SJSA1 (cell line): ENCODE results near the gene CLEC16A. TPM values are rescaled to one million over a fixed set of nuclear protein-coding genes. Genes with fewer than 3 reads are reported as not detected.
A peak's percentile ranks its signal among the peaks of the same experiment; 100 is the strongest.
"Not testable (repeated sequence)": the region's sequence is repeated elsewhere in the genome, so short reads cannot be mapped to it uniquely, and the experiment has no call there.

Experiments
- DNase-seq, 2 experiments: peaks; one replicate each; pipeline ENCODE4 v3.0.0-alpha.2; 2015 to 2020; ENCODE audit warnings: low spot score in 2 of 2, low read depth in 1 of 2
- H3K27ac ChIP-seq: fragments of 250-450 bp; sonication (Bioruptor Pico); 2 replicates; pipeline ENCODE4 v1.5.1; 2020; ENCODE audit warnings: mild to moderate bottlenecking, moderate library complexity
- H3K27me3 ChIP-seq: fragments of 250-450 bp; sonication (Bioruptor Pico); replicated peaks from 2 replicates; pipeline ENCODE4 v1.5.1; 2020; ENCODE audit warnings: mild to moderate bottlenecking, moderate library complexity
- H3K36me3 ChIP-seq: fragments of 250-450 bp; sonication (Bioruptor Pico); 2 replicates; pipeline ENCODE4 v1.5.1; 2020; ENCODE audit warnings: mild to moderate bottlenecking
- H3K4me1 ChIP-seq: fragments of 250-450 bp; sonication (Bioruptor Pico); replicated peaks from 2 replicates; pipeline ENCODE4 v1.6.1; 2021; ENCODE audit warnings: mild to moderate bottlenecking
- H3K4me3 ChIP-seq: fragments of 250-450 bp; sonication (Bioruptor Pico); 2 replicates; pipeline ENCODE4 v1.5.1; 2020; ENCODE audit warnings: mild to moderate bottlenecking
- H3K9me3 ChIP-seq: fragments of 250-450 bp; sonication (Bioruptor Pico); replicated peaks from 2 replicates; pipeline ENCODE4 v1.5.1; 2020; ENCODE audit warnings: mild to moderate bottlenecking
- total RNA-seq: library from RNA; depleted of rRNA; stranded (reverse); fragments of >200 nt; shearing (Covaris generic); gene quantifications from 2 replicates; pipeline ENCODE4 v1.2.3, GENCODE V29; 2014

Gene CLEC16A
- total RNA-seq, 1 experiment from 2014 or later = 14.8 TPM

DNA sequence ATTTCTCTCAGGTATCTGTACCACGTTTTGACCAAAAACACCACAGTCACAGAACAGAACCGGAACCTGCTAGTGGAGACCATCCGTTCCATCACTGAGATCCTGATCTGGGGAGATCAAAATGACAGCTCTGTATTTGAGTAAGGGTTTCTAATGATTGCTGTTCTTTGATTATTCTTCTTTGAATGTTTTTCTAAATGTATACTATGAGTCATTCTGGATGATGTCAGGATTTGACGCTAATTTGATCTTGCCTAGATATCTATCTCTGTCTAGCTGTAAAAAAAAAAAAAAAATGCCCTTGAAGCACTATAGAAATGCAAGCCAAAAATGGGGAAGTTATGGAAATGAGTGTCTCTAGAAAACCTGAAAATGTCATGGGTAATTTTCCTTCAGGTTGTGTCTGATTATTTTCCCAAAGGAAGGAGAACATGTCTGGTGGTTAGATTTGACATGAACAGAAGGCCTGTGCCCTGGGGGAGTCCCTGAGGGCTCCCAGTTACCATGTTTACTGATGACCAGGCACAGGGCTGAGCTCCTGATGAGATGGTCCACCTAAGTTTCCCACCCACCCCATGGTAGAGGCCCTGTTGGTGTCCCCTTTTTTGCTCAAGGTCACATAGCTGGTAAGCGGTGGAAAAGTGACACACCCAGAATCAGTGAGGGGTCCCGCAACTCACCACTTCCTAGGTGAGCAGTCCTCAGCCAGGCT lies 13.6 kb downstream of the CLEC16A start:
- no peak overlapping the region for H3K4me3 ChIP-seq
- H3K4me1 ChIP-seq = peaks cover 26% of the 10 kb centered on the region
- no peaks in the 10 kb centered on the region for H3K9me3 ChIP-seq
- peaks cover 9% of the 10 kb centered on the region for H3K36me3 ChIP-seq
- H3K27ac ChIP-seq = no peak overlapping the region
- no peaks in the 10 kb centered on the region for H3K27me3 ChIP-seq
- no peak for DNase-seq

- H3K27me3 ChIP-seq = no peaks in the 10 kb centered on the region
- no peaks in the 10 kb centered on the region for H3K9me3 ChIP-seq
- no peak overlapping the region for H3K27ac ChIP-seq
- peaks cover 19% of the 10 kb centered on the region for H3K36me3 ChIP-seq
- peaks cover 27% of the 10 kb centered on the region for H3K4me1 ChIP-seq
- no peak overlapping the region for H3K4me3 ChIP-seq
- no peak for DNase-seq
Observed at GRCh38 chr16:10959161-10959560, 14.8 kb downstream of the CLEC16A start.

- Histone ChIP-seq H3K27me3 (no peaks in the 10 kb centered on the region), H3K9me3 (no peaks in the 10 kb centered on the region), H3K36me3 (peaks cover 27% of the 10 kb centered on the region), H3K4me1 (peaks cover 30% of the 10 kb centered on the region), H3K27ac (peak overlapping the region; percentile 3; the same call in 1 of the 2 replicates), H3K4me3 (no peak overlapping the region)
- peak; percentile 41 to 69 for DNase-seq
Observed at GRCh38 chr16:10961231-10961630, 16.9 kb downstream of the CLEC16A start.

DNA sequence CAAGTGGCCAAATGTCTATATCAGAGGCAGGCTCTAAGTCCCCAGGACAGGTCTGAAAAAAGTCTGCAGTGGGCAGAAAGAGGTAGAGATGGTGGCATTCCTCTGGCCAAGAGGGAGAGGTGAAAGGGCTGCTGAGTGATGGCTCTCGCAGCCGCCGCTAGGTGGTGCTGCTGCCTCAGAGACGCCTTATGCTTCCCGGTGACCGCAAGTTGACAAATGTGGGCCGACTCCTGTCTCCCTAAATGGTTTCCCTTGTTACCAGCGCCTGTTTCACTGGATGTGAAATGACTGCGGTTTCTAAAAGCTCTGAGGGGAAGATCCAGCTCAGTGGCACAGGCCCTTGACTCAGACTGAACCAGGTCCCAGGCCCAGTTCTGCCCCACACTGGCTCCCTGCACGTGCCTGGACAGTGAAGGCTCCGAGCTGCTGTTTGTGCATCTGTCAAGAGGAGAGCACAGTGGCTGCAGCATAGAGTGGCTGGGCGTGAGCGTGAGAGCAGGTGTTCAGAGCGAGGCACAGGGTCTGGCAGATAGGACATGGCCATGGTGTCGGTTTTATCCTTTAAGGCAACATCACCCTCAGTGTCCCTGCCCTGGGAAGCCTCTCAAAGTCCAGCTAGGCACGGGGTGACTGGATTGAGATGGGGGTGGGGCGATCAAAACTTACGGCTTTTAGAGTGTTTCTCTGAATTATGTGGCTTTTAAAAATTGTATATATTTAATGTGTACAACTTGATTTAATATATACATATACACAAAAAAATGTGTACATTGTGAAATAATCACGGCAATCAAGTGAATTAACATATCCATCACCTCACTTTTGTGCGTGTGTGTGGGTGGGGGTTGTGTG lies 19.9 kb downstream of the CLEC16A start:
- peak; percentile 69 to 86 for DNase-seq
- Histone ChIP-seq H3K27me3 (no peaks in the 10 kb centered on the region), H3K27ac (no peak overlapping the region), H3K36me3 (peaks cover 28% of the 10 kb centered on the region), H3K4me3 (no peak overlapping the region), H3K4me1 (peaks cover 21% of the 10 kb centered on the region), H3K9me3 (no peaks in the 10 kb centered on the region)

- peaks cover 20% of the 10 kb centered on the region for H3K4me1 ChIP-seq
- H3K36me3 ChIP-seq = peaks cover 30% of the 10 kb centered on the region
- H3K9me3 ChIP-seq = no peaks in the 10 kb centered on the region
- no peaks in the 10 kb centered on the region for H3K27me3 ChIP-seq
- no peak for DNase-seq
- no peak overlapping the region for H3K4me3 ChIP-seq
- no peak overlapping the region for H3K27ac ChIP-seq
Observed at GRCh38 chr16:10964891-10965326, 20.5 kb downstream of the CLEC16A start.

GRCh38 chr16:10965440-10966061 lies 21.2 kb downstream of the CLEC16A start:
- Histone ChIP-seq H3K36me3 (peaks cover 30% of the 10 kb centered on the region), H3K9me3 (no peaks in the 10 kb centered on the region), H3K27me3 (no peaks in the 10 kb centered on the region), H3K27ac (no peak overlapping the region), H3K4me1 (peaks cover 16% of the 10 kb centered on the region), H3K4me3 (no peak overlapping the region)
- no peak for DNase-seq

DNA sequence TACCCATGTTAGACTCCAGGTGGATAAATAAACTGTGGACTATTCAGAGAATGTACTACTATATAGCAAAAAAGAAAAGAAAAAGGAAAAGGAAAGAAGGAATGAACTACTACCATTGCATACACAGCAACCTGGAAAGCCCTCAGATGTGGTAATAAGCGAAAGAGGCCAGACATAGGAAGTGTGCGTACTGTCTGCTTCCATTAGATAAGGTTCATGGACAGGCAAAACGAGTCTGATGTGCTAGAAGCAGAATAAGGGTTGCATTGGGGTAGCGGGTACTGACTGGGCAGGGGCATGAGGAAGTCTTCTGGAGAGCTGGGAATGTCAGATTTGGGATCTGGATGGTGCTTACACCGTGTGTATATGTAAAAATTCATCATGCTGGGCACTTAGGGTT lies 21.8 kb downstream of the CLEC16A start:
- Histone ChIP-seq H3K9me3 (no peaks in the 10 kb centered on the region), H3K27me3 (no peaks in the 10 kb centered on the region), H3K4me3 (no peak overlapping the region), H3K36me3 (peaks cover 33% of the 10 kb centered on the region), H3K27ac (no peak overlapping the region), H3K4me1 (peaks cover 10% of the 10 kb centered on the region)
- DNase-seq = no peak

DNA sequence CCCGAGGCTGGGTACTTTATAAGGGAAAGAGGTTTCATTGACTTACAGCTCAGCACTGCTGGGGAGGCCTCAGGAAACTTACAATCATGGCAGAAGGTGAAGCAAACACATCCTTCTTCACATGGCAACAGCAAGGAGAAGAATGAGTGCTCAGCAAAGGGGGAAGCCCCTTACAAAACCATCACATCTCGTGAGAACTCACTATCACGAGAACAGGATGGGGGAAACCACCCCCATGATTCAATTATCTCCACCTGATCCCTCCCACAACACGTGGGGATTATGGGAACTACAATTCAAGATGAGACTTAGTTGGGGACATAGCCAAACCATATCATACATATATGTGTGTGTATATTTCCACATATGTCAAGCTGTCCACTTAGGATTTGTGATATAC lies 22.2 kb downstream of the CLEC16A start:
- not testable (repeated sequence) for H3K9me3 ChIP-seq, H3K4me3 ChIP-seq, H3K27me3 ChIP-seq, DNase-seq, H3K4me1 ChIP-seq, H3K27ac ChIP-seq
- H3K36me3 ChIP-seq = peaks cover 36% of the 10 kb centered on the region

DNA sequence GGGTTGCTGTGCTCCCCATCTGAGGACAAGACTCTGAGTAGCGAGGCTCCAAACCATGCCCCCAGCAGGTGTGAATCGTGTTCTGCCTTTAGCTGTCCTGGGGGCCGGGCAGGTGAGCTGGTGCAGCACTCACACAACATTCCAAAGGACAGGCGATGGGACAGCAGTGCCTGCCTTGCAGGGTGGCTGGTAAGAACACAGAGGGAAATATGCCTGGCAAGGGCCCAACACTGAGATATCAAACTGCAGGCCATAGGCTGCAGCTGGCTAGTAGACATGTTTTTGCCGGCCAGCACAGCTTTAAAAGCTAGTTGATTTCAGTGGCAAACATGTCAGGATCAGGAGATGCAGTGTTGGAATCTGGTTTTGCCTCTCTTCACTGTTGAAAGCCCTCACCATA lies 23.6 kb downstream of the CLEC16A start:
- no peak overlapping the region for H3K27ac ChIP-seq

GRCh38 chr16:10968498-10968897 lies 24.1 kb downstream of the CLEC16A start:
- DNase-seq = no peak
- Histone ChIP-seq H3K4me3 (no peak overlapping the region), H3K9me3 (no peaks in the 10 kb centered on the region), H3K27ac (no peak overlapping the region), H3K4me1 (peaks cover 19% of the 10 kb centered on the region), H3K36me3 (peaks cover 36% of the 10 kb centered on the region), H3K27me3 (no peaks in the 10 kb centered on the region)

More for the DNA sequence above, 23.6 kb downstream of the CLEC16A start:
- Histone ChIP-seq H3K27me3 (no peaks in the 10 kb centered on the region), H3K36me3 (peaks cover 39% of the 10 kb centered on the region), H3K4me1 (peaks cover 17% of the 10 kb centered on the region), H3K9me3 (no peaks in the 10 kb centered on the region), H3K4me3 (no peak overlapping the region)
- no peak for DNase-seq

GRCh38 chr16:10969615-10970014 lies 25.3 kb downstream of the CLEC16A start:
- no peaks in the 10 kb centered on the region for H3K27me3 ChIP-seq

DNA sequence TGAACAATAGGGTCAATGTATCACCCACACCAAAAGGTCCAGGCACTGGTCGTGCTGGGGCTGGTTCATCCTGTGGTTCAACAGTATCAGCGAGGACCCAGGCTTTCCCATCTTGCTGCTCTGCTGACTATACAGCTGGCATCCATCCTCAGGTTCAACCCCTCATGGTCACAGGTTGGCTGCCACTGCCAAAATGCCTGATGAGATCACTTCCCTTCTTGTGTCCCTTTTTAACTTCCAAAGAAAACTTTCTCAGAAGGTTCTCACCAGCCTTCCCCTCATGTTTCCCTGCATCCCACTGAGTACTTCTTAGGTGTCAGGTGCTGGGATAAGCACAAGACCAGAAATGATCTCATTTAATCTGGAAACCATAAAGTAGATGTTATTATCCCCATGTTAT lies 25.7 kb downstream of the CLEC16A start:
- Histone ChIP-seq H3K4me3 (no peak overlapping the region), H3K27ac (no peak overlapping the region), H3K9me3 (no peaks in the 10 kb centered on the region), H3K4me1 (peaks cover 15% of the 10 kb centered on the region), H3K36me3 (peaks cover 29% of the 10 kb centered on the region), H3K27me3 (no peaks in the 10 kb centered on the region)
- no peak for DNase-seq

More at GRCh38 chr16:10969615-10970014, 25.3 kb downstream of the CLEC16A start:
- no peaks in the 10 kb centered on the region for H3K9me3 ChIP-seq
- peaks cover 15% of the 10 kb centered on the region for H3K4me1 ChIP-seq
- peaks cover 32% of the 10 kb centered on the region for H3K36me3 ChIP-seq
- H3K27ac ChIP-seq = no peak overlapping the region
- H3K4me3 ChIP-seq = no peak overlapping the region
- no peak for DNase-seq

DNA sequence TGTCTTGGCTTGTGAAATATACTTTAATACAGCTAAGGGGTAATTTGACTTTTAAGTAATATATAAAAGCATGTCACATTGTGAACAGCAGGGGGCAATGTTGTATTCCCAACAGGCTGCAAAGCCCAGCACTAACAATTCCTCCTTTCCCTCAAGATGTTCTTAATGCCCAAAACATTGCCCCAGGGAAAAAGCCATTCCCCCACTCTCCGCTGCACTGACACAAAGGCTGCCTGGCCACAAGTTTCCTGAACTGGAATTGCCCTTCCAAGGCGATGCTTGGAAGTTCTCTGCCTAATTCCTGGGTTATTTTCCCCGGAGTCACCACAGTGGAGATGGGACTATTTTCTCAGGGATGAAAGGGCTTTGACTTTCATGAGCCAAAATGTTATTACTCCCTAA lies 27.2 kb downstream of the CLEC16A start:
- Histone ChIP-seq H3K27ac (no peak overlapping the region), H3K9me3 (no peaks in the 10 kb centered on the region), H3K4me1 (peaks cover 15% of the 10 kb centered on the region), H3K4me3 (no peak overlapping the region), H3K36me3 (peaks cover 28% of the 10 kb centered on the region), H3K27me3 (no peaks in the 10 kb centered on the region)
- DNase-seq = peak; percentile 77 to 82
